HG02588 (cell line): ENCODE results near the gene ABCE1.

Source experiments
- ATAC-seq: cut with Tn5 transposase; IDR thresholded peaks from one replicate; pipeline ENCODE4 v1.9.1; 2021; ENCODE audit warnings: mild to moderate bottlenecking, moderate library complexity; ENCODE audit not compliant: unreplicated experiment

ABCE1 gene

DNA sequence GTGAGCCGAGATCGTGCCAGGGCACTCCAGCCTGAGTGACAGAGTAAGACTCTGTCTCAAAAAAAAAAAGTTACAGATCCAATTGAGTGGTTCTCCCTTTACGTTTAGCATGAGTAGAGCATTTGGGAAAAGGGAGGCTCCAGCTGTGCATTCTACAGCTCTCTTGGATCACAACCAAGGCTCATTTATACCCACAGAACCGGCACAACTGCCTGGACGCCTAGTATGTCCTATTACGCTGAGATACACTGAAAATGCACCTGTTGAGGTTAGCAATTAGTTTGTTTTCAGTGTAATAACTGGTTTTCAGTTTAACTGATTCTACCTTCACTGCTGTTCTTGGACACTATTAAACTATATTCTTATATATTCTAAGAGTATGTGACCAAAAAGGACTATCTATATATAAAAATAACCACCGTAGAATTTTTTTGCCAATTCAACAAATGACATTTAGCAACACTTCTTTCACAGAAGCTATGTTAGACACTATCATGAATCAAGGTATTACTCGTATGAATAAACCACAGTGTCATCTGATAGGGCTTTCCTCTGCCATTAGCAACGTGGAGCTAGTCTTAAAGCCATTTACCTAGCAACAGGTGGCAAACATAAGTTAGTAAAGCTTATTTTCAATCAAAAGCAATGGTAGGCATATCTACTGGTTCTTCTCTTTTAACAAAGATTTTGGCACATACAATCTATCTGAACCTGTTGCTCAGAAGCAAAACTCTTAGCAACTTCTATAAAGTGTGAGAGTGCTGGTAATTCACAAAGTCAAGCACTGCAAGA is 78.7 kb downstream of the ABCE1 start:
- no peak for ATAC-seq

- ATAC-seq, result no peak
Observed at GRCh38 chr4:145177511-145177905, 79.4 kb downstream of the ABCE1 start.

DNA sequence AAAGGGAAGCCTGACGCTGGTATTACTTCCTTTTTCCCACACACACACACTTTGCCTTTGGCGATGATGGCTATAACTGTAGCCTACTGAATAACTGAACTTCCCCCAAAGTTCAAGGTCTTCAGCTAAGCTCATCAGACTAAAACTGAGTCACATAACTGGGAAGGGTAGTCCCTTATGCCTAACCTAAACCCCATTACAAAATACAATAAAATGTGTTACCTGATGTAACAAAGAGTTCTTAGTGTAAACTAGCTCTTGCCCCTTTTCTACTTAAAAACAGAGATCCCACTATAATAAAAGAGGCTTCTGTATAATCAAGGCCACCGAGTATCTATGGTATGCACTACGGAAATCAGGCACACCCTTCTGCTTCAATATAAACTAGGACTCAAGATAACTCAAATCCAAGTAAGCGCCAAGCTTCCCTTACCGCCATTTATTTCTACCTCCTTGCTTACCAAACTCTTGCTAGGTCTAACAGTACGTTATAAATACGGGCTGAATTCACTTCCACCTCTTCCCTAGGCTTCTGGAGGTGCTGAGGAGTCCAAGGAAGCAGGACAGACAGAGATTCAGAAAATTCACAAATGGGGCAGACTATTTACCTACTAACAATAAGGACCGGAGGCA is 79.9 kb downstream of the ABCE1 start:
- no peak for ATAC-seq

DNA sequence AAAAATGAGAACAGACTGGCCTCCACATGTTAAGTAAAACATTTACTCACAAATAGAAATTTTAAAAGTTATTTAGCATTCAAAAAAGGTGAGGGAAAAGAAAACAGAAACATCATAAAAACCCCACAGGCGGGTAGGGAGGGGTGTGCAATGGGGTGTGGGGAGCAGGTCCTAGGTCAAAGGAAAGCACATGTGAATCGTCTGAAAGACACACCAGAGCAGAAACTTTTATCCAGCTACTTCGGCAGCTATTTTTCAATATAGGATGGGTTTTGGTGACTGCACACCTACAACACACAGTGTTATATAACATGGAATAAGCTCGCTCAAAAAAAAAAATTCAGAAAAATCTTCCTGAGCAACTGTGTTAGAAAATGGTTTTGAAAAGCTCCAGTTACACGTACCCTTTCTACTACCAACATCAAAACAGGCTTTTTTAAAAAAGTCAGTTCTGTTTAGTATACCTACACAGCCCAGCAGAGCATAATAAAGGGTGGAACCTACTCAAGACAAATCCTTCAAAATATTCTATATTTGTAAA is 80.7 kb downstream of the ABCE1 start:
- no peak for ATAC-seq
